ENCODE data around the gene SPDYE4.
"Not testable (repeated sequence)": the region's sequence is repeated elsewhere in the genome, so short reads cannot be mapped to it uniquely, and the experiment has no call there.

SPDYE4 gene, protein sequence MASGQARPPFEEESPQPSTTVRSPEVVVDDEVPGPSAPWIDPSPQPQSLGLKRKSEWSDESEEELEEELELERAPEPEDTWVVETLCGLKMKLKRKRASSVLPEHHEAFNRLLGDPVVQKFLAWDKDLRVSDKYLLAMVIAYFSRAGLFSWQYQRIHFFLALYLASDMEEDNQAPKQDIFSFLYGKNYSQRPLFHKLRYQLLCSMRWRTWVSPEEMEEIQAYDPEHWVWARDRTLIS

DNA sequence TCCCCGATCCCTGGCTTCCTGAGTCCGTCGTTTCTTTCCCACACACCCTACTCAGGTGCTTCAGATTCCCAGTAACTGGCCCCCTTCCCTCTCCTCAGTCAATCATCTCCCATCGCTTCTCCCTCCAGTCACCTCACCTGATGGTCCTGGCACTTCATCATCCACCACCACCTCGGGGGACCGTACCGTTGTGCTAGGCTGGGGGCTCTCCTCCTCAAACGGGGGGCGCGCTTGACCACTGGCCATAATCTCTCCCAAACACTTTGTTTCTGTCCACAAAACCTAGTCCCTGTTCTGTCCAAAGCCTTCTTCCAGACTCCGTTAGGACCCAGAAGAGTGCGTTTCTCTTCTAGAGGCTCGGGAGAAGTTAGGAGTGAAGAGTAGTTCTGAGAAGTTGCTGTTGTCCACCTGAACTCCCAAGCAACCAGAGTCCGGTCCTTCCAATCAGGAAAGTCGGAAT is at the start of gene SPDYE4:
Gene SPDYE4, minus strand, starts transcription at position 410 of the 460 bp plus-strand sequence. Its CDS starts 164 bp downstream, at position 246.
- no peak for DNase-seq

DNA sequence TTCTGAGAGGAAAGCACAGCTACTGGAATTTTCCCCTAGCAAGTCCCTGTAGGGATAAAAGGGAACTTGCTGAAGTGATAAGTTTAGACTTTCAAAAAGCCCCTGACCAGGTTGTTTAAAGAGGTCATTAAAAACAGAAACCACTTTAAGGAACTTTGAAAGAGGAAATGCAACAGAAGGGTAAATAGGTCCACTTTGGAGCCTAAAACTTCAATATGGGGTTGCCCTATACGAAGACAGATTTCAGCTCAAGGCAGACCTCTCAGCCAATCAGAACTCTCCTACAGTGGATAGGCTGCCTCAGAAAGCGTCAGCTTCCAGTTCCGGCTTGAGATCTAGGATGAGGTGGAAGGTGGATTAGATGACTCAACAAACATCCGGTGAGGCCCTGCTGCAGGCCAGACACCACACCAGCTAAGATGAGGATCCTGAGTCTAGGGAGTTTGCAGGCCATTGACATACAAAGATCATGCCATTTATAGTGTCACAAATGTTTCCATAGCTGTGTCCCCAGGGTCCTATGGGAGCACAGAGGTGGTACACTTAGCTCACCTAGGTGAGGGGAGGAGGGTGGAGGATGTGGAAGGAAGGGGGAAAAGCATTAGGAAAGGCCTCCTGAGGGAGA is 48.7 kb upstream of the SPDYE4 start:
- DNase-seq: peak; percentile 11

DNA sequence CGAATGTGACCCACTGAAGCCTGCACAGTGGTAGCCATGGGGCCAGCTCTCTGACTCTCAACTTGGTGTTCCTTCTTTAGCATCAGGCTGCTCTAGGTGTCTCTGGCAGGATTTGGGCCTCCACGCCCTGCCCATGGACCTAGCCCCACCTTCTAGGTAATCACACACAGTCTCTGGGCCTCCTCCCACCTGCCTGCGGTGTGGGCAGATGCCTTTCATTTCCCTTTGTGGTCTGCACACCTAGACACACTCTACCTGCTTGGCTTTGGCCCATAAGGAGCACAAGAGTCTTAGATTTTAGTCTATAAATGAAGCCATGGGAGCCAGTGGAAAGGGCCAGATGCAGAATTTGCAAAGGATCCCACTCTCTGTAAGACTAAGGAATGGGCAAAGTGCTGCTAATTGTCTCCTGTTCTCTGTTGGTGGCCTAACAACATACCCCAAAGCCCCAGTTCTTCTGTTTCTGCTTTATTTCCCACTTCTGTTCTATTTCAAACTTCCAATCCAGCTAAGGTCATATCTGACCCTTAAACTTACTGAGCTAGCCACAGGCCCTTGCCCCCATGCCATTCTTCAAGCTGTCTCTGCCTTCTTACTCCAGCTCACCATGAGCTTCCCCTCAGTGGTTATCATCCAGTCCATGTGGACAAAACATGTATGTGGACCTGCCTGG is 48.0 kb upstream of the SPDYE4 start:
- no peak for DNase-seq

DNA sequence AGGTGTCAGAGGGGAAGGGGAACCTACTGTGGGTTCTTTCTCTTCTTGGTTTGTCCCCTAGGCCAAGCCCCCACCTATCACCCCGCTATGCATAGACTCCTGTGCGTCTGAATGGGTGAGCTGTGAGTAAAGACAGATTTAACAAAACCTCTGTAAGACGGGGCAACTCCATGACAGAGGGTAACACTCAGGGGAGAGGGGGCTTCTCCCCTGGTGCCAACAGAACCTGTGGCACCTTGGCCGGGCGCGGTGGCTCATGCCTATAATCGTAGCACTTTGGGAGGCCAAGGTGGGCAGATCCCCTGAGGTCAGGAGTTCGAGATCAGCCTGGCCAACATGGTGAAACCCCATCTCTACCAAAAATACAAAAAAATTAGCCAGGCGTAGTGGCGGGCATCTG is 47.0 kb upstream of the SPDYE4 start:
- DNase-seq: not testable (repeated sequence)

DNA sequence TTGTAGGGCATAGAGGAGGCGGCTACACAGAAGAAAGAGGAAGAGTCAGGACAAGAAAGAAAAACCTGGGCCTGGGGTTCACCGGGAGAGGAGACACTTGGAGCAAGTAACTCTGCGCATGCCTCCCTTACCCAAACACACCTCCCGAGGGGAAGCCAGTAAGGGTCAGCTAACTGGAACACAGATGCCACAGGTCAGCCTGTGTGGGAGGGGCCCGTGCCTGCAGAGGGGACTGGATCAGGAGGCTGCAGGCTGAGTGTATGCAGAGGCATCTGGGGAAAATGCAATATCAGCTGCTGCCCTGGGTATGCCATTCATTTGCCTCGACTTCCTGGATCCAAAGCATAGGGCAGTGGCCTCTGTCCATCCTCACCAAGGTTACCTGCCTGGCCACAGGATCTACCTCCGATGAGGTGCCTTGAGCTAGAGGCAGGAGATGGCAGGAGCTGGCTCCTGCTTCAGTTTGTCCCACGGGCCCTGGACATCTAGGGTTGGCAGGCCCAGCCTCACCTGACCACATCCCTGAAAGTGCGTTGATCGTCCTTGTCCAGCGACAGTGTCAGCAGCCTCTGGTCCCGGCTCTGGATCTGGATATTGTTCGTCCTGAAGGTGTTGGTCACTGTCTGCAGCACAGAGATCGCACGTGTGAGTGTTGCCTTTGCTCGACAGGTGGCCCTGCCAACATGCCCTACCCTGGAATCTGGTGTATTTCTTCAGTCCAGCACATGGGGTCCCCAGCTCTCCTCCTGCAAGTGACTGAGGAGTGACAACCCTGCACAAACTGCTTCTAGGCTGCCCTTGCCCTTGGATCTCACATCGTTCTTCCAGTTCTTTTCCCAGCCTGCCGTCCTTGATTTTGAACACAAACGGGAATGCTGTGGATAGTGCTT is 45.4 kb upstream of the SPDYE4 start:
- DNase-seq: no peak

DNA sequence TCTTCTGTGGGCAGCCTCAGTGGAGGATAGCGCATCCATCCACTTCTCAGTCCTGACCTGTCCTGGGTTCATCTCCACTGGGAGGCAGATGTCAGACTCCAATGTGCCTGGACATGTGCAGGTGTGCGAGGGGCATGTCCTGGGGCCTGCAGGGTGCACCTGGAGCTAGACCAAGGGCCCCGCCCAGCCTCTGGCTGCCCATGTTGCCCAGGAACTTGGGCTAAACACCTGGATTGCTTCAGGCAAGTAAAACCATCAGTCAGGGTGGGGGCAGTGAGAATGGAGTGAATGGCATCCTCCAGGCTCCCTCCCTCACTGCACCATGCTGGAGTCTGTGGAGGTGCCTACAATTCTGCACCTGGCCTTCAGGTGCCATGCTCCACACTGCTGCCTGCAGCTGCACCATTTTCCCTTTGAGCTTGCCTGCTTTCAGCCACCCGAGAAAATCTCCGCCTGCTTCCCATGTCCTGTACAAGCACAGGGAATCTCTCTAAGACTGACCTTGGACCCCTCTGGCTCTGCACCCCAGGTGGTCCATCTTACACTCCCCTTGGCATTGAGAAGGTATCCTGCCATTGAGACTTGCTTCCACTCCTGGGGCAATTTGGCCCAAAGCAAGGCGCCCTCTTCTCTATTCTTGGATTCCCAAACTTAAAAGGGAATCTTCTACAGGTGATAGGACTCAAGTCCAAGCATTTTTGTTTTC is 42.9 kb upstream of the SPDYE4 start:
- no peak for DNase-seq

DNA sequence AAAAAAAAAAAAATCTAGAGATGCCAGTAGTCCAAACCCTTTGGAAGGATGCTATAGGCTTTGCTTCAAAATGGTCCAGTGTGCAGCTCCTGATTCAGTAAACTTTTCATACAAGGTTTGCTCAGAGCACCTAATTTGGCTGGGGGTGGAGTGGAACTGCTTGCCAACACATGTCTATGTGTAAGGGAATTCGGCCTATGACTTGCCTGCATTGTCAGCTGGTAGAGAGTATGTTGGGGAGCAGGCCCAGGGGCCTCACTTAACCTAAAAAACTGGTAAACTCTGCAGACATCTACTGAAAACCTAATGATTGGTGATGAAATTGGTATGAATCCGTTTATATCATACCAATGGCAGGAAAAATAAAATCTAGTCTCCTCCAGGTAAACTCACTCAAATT is 42.3 kb upstream of the SPDYE4 start:
- DNase-seq: no peak

DNA sequence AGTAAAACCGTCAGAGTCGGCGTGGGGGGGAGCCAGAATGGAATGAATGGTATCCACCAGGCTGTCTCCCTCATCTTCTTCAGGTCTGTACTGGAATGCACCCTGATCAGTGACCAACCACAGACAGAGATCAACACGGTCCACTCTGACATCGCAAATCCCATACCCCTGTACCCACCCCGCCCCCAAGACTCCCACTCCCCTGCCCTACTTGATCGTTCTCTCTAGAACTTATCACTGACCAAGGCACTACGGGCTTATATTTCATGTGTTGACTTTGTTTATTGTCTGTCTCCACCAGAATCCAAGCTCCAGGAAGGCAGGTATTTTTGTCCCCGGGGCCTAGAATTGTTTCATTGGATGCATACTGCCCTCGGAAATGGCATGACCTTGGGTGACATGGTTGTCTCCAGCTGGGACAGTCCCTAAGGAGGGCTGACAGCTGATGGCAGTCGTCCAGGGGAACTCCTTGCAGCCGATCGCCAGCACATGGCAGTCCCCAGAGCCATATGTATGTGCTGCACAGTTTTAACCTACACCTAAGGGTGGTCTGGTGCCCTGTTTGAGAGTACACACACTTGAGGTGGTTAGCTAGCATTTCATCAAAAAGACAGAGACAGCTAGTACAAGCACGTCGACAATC is 41.3 kb upstream of the SPDYE4 start:
- DNase-seq: no peak

DNA sequence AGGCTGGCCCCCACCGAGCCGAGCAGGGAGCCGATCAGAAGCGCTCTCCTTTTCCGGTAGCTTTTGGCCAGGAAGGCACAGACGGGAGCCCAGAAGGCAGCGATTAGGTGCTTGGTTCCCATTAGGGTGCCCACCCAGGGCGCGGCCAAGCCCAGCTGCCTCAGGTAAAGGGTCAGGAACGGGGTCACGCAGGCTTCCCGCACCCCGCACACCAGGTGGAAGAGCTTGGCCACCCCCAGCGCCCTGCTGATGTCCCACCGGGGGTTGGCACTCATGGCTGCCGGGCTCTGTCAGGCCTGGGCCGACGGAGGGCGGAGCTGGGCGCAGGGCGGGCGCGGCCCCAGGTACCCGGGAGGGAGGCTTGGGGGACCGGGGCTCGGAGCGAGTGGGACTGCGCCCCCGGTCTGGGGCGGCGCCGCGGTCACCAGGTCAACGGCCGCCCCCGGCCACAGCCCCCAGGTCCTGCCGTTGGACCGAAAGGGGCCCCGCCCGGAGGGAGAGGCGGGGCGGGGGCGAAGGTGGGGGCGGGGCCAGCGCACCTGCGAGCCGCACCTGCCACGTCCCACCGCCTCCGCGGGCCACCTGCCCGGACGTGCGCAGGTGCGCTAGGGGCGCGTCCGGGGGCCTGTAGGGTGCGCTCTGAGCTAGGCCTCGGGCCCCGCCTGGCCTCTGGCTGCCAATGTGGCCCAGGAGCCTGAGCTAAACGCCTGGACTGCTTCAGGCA is 40.7 kb upstream of the SPDYE4 start, which contains the start of gene MFSD6L:
Gene MFSD6L, minus strand, starts transcription at position 520 of the 724 bp plus-strand sequence. Its CDS starts 245 bp downstream, at position 275.
- no peak for DNase-seq

DNA sequence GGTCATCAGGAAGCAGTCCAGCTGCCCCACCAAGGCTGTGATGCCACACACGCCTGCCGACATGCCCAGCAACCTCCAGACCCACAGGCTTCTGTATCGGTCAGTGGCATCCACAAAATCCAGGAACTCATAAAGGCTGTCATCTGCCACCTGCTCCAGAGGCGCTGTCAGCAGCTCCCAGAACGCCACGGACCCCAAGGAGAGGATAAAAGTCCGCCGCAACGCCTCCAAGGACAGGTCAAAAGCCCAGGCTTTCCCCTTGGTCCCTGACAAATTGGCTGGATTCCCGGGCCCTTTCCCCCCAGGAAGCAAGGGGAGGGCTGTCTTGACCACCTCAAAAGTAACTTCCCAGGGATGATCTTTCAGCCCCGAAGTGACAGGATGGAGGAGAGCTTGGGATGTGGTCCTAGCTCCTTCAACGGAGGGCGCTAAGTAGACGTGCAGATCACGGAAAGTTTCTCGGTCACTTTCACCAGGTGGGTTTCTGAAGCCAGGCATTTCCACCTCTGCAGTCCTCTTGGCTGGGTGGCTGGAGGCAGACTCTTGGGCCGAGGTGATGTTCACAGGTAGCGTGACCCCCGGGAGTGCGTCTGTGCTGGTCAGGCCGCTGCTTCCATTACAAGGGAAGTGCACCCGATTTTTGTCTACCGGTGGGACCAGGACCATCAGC is 40.0 kb upstream of the SPDYE4 start:
- DNase-seq: no peak

DNA sequence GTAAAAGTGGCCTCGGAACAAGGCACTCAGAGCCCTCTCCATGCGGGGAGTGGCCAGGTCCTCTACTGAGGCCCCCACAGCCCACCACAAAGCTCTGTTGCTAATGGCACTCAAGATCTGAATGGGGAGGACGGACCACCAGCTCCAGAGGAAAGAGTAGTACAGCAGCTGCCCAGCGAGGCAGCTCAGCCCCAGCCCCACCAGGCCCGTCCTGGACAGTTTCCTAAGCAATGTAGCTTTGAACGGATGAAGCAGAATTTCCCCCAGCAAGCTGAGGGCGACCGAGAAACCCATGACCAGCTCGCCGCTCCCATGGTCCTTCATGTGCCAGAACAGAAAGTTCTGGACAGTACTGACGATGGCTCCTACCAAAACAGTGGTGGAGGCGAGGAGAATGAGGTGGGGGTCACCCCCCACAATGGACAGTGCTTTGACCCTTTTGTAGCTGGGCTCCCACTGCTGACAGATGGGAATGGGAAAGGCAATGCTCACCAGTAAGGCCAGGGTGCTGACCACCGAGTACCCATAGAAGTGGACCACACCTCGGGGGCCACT is 39.4 kb upstream of the SPDYE4 start:
- no peak for DNase-seq

DNA sequence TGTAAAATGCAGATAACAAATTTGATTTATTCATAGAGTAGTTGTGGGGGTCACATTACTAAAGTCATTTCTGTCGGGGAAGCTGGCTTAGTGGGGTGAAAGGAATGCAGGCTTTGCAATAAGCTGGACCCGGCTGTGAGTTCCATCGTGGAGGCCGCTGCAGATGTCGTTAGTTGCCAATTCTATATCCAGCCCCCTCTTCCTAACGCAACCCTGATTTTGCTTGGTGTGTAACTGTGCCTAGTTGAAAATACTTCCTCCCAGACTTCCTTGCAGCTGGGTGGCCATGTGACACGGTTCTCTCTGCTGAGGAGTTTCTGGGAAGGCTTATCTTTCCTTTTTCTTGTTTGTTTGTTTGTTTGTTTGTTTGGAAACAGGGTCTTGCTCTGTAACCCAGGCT is 36.3 kb upstream of the SPDYE4 start:
- DNase-seq: no peak

DNA sequence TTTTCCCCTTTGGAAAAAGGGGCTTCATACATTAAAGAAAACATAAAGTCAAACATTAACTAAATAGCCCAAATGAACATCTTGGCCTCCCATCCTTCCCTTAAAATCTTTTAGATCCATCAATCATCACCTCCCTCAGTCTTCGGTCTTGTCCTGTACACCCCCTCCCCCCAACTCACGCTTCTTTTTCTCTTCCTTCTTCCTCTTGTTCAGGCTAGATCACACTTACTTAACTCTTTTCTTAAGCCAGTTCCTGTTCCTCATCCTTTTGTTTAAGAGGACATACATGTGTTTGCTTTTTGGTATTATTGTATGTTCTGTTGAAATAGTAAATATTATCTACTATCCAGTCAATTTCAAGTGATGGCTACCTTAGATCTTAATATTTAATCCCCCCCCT is 35.3 kb upstream of the SPDYE4 start:
- DNase-seq: no peak

DNA sequence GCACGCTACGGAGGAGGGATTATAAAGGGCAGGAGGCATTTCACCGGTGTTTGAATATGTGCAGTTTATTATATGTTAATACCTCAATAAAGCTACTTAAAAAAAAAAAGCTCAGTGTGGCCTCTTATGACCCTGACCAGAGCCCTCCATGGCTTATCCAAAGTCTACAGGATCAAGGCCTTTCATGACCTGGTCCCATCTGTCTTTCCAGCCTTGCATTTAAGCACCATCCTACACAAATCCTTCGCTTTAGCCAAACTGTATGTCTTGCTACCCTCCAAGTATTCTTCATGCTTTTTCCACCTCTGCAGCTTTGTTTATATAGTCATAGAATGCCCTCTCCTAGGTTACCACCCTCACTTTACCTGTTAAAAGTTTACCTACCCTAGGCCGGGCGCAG is 34.3 kb upstream of the SPDYE4 start:
- DNase-seq: no peak

DNA sequence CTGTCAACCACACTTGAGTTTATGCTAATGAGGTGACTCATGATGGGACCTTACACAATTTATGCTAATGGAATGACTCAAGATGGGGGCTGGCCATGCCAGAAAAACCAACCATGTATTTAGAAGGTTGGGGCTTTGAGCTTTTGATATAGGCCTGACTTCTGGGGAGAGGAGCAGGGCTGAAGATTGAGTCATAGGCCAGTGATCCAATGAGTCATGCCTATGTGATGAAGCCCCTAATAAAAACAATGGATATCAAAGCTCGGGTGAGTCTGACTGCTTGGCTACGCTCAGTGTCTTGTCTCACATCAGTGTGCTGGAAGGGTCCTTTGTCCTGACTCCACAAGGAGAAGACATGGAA is 33.5 kb upstream of the SPDYE4 start:
- DNase-seq: no peak

DNA sequence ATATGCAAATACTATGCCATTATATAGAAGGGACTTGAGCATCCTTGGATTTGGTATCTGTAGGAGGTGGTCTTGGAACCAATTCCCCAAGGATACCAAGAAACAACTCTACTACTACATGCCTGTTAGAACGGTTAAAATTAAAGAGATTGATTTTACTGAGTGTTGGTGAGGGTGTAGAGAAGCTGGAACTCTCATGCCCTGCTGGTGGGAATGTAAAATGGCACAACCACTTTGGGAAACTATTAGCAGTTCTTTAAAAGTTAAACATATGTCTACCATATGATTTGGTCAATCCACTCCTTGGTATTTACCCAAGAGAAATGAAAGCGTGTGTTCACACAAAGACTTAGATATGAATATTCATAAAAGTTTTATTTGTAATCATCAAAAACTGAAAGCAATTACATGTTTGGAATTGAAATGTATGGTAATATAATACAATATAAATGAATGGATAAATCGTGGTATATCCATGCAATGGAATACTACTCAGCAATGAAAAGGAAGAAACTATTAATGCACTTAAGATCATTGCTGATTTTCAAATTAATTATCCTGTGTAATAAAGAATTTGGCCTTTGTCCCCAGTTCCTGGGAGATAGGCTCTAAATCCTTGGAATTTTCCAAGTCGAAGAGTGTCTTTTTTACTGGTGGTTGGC is 33.0 kb upstream of the SPDYE4 start:
- no peak for DNase-seq

DNA sequence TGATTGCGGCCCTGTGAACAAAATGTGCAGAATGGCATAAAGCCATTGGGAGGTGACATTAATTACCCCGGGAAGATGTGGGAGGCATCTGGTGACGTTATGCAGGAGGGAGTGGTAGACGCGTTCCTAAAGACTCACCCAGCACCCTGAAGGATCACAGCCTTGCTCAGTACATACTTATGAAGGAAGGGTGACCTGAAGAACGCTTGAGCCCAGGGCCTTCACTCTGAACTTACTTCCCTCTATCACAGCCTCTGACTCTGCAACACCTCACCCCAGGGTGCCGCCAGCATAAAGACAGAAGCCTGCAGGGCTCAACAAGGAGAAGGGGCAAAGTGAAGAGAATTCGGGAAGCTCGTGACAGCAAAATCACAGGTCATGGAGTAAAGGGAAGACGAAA is 31.4 kb upstream of the SPDYE4 start:
- no peak for DNase-seq

DNA sequence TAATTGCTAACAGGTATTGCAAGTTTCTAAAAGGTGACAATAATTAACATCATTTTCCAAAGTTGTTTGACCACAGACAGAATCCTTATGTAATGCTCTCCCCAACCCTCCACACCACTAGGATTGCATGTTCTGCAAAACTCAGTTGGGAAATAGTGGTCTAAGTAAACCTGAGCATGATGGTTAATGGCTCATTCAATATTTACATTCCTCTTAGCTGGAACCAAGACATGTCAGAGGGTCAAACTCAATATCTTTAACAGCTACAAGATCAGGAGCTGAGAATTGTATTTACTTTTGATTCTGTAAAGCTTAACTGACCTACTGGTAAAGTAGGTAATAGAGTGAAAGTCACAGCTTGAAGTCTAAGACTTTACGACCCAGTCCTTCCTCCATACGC is 30.7 kb upstream of the SPDYE4 start:
- no peak for DNase-seq

DNA sequence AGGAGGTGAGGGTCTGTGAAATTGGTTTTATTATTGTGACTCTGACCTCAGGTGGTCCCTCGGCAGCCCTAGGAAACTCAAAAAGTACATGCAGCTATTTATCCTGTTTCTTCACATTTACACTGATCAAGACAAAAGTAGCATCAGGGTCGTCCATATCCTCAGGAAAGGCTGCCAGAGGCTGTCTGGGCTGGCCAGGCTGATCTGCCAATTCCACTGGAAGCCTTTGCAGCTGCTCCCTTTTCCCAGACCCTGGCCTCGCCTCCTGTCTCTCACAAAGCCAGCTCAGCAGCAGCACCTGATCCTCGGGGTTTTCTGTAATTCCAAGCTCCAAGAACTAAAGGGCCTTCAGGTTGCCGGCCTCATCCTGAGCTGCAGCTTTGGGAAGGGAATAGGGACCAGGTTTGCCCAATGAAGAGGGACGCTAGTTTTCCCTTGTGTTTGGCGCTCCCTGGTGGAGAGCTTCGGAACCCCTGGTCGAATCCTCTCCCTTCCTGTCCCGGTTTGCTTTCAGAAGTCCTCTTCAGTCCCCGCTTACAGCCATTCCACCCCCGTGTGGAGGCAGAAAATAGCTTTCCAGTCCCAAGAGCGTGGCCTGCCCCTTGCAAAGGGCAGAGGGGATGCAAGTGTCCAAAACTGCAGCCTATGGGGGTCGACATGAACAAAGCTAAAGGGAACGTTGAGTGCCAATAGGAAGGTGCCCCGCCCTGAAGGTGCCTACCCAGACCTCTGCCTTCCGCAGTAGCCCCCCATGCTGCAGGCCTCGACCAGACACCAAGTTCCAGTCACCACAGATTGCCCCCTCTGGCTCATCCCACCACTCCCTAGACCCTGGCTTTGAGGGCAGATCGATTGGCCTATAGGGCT is 27.4 kb upstream of the SPDYE4 start:
- peak; percentile 43 for DNase-seq
